SK-N-SH (cell line): ENCODE results near the gene ARMC7. TPM values are rescaled to one million over a fixed set of nuclear protein-coding genes. Genes with fewer than 3 reads are reported as not detected.

Experiments used
- CTCF ChIA-PET: fragments of 300-600, 350-600 bp; formaldehyde crosslinking; extraction: SDS; loops from one replicate; lab custom pipeline; 2021; lab: Yijun Ruan, JAX
- POLR2A ChIA-PET: fragments of 350-600 bp; sonication (Branson Sonifier 250); formaldehyde crosslinking; extraction: SDS; loops from one replicate; lab custom pipeline; 2020; ENCODE audit warnings: antibody characterized with exemption, inconsistent platforms; lab: Yijun Ruan, JAX
- DNase-seq: peaks from one replicate; pipeline ENCODE4 v3.0.0; 2012
- H2AFZ ChIP-seq: fragments of 200-600 bp; sonication (generic); 2 replicates; pipeline ENCODE4 v1.8.1; 2016; ENCODE audit warnings: antibody characterized with exemption, mild to moderate bottlenecking, low read depth
- H3F3A ChIP-seq: fragments of 200-600 bp; sonication (generic); replicated peaks from 2 replicates; pipeline ENCODE3; 2016; ENCODE audit warnings: antibody characterized with exemption, mild to moderate bottlenecking; ENCODE audit not compliant: insufficient read depth
- H3K27ac ChIP-seq, 2 experiments: fragments of 200-500 bp in 1 of 2; fragments of 200-600 bp in 1 of 2; sonication (Bioruptor generic) in 1 of 2; sonication (generic), shearing (Covaris generic) in 1 of 2; 2 replicates each; pipeline versions ENCODE4 v1.5.1 to v1.6.1; 2014 to 2016; ENCODE audit warnings: low read depth in 2 of 2, inconsistent platforms in 1 of 2, low read length in 1 of 2, mild to moderate bottlenecking in 1 of 2, mixed read lengths in 1 of 2
- H3K27me3 ChIP-seq: fragments of 200-600 bp; sonication (generic), shearing (Covaris generic); 2 replicates; pipeline ENCODE4 v1.6.1; 2016; ENCODE audit warnings: mixed run types; ENCODE audit not compliant: insufficient read depth
- H3K36me3 ChIP-seq, 2 experiments: fragments of 200-500 bp in 1 of 2; fragments of 200-600 bp in 1 of 2; sonication (Bioruptor generic) in 1 of 2; sonication (generic) in 1 of 2; replicated peaks in 1 of 2; 2 replicates each; pipeline versions ENCODE3 to v1.5.1; 2014 to 2016; ENCODE audit warnings: low read length in 1 of 2, mild to moderate bottlenecking in 1 of 2; ENCODE audit not compliant: insufficient read depth in 2 of 2, control insufficient read depth in 1 of 2
- H3K4me1 ChIP-seq, 2 experiments: fragments of 200-500 bp in 1 of 2; fragments of 200-600 bp in 1 of 2; sonication (Bioruptor generic) in 1 of 2; sonication (generic), shearing (Covaris generic) in 1 of 2; 2 replicates each; pipeline versions ENCODE4 v1.5.1 to v1.6.1; 2014 to 2016; ENCODE audit warnings: low read depth in 1 of 2, low read length in 1 of 2, mixed run types in 1 of 2; ENCODE audit not compliant: insufficient read depth in 2 of 2, control insufficient read depth in 1 of 2
- H3K4me2 ChIP-seq: fragments of 200-600 bp; sonication (generic), shearing (Covaris generic); 2 replicates; pipeline ENCODE4 v1.6.1; 2017; ENCODE audit warnings: mixed run types
- H3K4me3 ChIP-seq, 2 experiments: fragments of 200-500 bp in 1 of 2; fragments of 200-600 bp in 1 of 2; sonication (Bioruptor generic) in 1 of 2; sonication (generic), shearing (Covaris generic) in 1 of 2; 2 replicates each; pipeline versions ENCODE4 v1.5.1 to v1.8.1; 2014 to 2016; ENCODE audit warnings: low read depth in 2 of 2, inconsistent platforms in 1 of 2, low read length in 1 of 2, mild to moderate bottlenecking in 1 of 2, mixed read lengths in 1 of 2, moderate library complexity in 1 of 2
- H3K79me2 ChIP-seq: fragments of 200-600 bp; sonication (generic); 2 replicates; pipeline ENCODE4 v1.8.1; 2017; ENCODE audit warnings: mild to moderate bottlenecking; ENCODE audit not compliant: insufficient read depth
- H3K9ac ChIP-seq: fragments of 200-600 bp; sonication (generic); 2 replicates; pipeline ENCODE4 v1.6.1; 2017; ENCODE audit warnings: mixed run types
- H3K9me2 ChIP-seq: fragments of 200-600 bp; sonication (generic); 2 replicates; pipeline ENCODE4 v1.6.1; 2017; ENCODE audit warnings: mixed run types
- H3K9me3 ChIP-seq: fragments of 200-600 bp; sonication (generic); 2 replicates; pipeline ENCODE4 v1.6.1; 2017; ENCODE audit warnings: mixed run types, mild to moderate bottlenecking, moderate library complexity
- H4K20me1 ChIP-seq: fragments of 200-600 bp; sonication (generic); 2 replicates; pipeline ENCODE4 v1.6.1; 2017; ENCODE audit warnings: mild to moderate bottlenecking, mixed run types; ENCODE audit not compliant: insufficient read depth
- CHD2 ChIP-seq: fragments of 150-350 bp; IDR thresholded peaks from 2 replicates; pipeline ENCODE4 v1.6.1; 2018; ENCODE audit warnings: low read length; ENCODE audit not compliant: partially characterized antibody
- EP300 ChIP-seq, 2 experiments: IDR thresholded peaks; 2 replicates each; pipeline versions ENCODE4 v1.4.0 to v1.6.1; 2012; ENCODE audit warnings: borderline replicate concordance in 1 of 2, low read depth in 1 of 2, low read length in 1 of 2
- FOXM1 ChIP-seq: IDR thresholded peaks from 2 replicates; pipeline ENCODE4 v1.4.0; 2012; ENCODE audit warnings: low read depth, mild to moderate bottlenecking
- MAX ChIP-seq: IDR thresholded peaks from 2 replicates; pipeline ENCODE4 v1.4.0; 2012; ENCODE audit warnings: low read depth
- NRF1 ChIP-seq: IDR thresholded peaks from 2 replicates; pipeline ENCODE4 v1.6.1; 2012; ENCODE audit warnings: low read depth, mild to moderate bottlenecking, low read length
- RAD21 ChIP-seq: IDR thresholded peaks from 2 replicates; pipeline ENCODE4 v1.6.1; 2012; ENCODE audit warnings: mild to moderate bottlenecking, low read length
- RCOR1 ChIP-seq: fragments of 150-350 bp; IDR thresholded peaks from 2 replicates; pipeline ENCODE4 v1.6.1; 2017; ENCODE audit warnings: antibody characterized with exemption, low read length
- USF2 ChIP-seq: fragments of 150-350 bp; IDR thresholded peaks from 2 replicates; pipeline ENCODE4 v1.6.1; 2017; ENCODE audit warnings: antibody characterized with exemption, low read length, low read depth, borderline replicate concordance
- YY1 ChIP-seq: IDR thresholded peaks from 2 replicates; pipeline ENCODE4 v1.4.0; 2012; ENCODE audit warnings: low read depth, mild to moderate bottlenecking
- ZBTB33 ChIP-seq: IDR thresholded peaks from 2 replicates; pipeline ENCODE4 v1.4.0; 2012; ENCODE audit warnings: low read depth, borderline replicate concordance
- WGBS: methylation state at CpG from one replicate; pipeline ENCODE4 v1.1.6; 2017; ENCODE audit warnings: low lambda C conversion rate; 5-methylcytosine and 5-hydroxymethylcytosine counted together
- polyA plus RNA-seq, 3 experiments: library from polyadenylated mRNA; depleted of rRNA; stranded (reverse); fragments of >200 nt; gene quantifications; 2 replicates each; pipeline ENCODE4 v1.2.3, GENCODE V29; 2012
- TF ChIP-seq, protein P1 (sequence below): fragments of 150-350 bp; IDR thresholded peaks from 2 replicates; pipeline ENCODE4 v1.6.1; 2016; ENCODE audit warnings: mild to moderate bottlenecking, low read depth, low read length

Gene ARMC7
- polyA plus RNA-seq, 1 of the 3 experiments (the other 2 are of a cell fraction) = 10.8 TPM

DNA sequence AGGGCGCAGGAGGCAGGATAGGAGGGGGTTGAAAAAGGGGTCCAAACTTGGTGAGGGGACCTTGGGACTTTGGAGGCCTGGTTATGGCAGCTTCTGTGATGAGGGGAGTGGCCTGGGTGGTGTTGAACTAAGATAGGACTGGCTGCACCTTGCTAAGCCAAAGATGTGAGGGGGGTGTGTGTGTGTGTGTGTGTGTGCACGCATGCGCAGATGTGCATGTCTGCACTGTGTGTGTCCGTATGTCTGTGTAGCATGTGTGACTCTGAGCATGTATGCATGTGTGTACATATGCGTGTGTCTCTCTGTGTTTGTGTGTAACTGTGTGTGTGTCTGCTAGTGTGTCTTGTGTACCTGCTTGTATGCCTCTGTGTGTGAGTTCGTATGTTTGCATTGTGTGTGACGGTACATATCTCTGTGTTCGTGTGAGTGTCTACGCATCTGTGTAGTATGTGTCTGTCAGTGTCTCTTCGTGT is 17.9 kb upstream of the ARMC7 start:
- Histone ChIP-seq H3K9me3 (no peaks in the 10 kb centered on the region), H3K9ac (no peak overlapping the region), H3K4me1 (peaks cover 0 to 5% of the 10 kb centered on the region in 2 experiments; a peak in 1 of 4 replicates), H3F3A (peaks cover 2% of the 10 kb centered on the region), H3K9me2 (no peaks in the 10 kb centered on the region), H3K79me2 (no peaks in the 10 kb centered on the region), H3K27ac (no peak overlapping the region), H3K36me3 (no peaks in the 10 kb centered on the region), H2AFZ (no peak overlapping the region), H3K4me2 (no peak overlapping the region)
- CTCF ChIA-PET = interaction anchor here (0.8 to 2.0 kb wide), 8 partner anchors 14 to 161 kb away, joined by 3 to 15 read pairs (median 7); partner anchors contain the start of gene NT5C
- WGBS = 77% methylated on average over 10 of the region's 10 CpGs
- POLR2A ChIA-PET = no interaction called here
- TF ChIP-seq USF2 = no peak
- TF ChIP-seq, all 33 proteins: peak for 0
- H3K4me3 ChIP-seq = no peak overlapping the region
- no peak for DNase-seq
- no peaks in the 10 kb centered on the region for H4K20me1 ChIP-seq
- no peaks in the 10 kb centered on the region for H3K27me3 ChIP-seq

- H3K9me2 ChIP-seq = no peaks in the 10 kb centered on the region
- H3K27ac ChIP-seq = no peak overlapping the region
- no peak overlapping the region for H3K4me2 ChIP-seq
- DNase-seq = no peak
- no peak overlapping the region for H3K4me3 ChIP-seq
- ChIA-PET POLR2A (no interaction called here), CTCF (interaction anchor here (0.7 to 3.0 kb wide), 4 partner anchors 10 to 21 kb away, joined by 3 to 43 read pairs (median 6); no protein-coding TSS in a partner anchor)
- H2AFZ ChIP-seq = no peak overlapping the region
- no peaks in the 10 kb centered on the region for H3K79me2 ChIP-seq
- no peaks in the 10 kb centered on the region for H3K27me3 ChIP-seq
- H3K36me3 ChIP-seq = no peaks in the 10 kb centered on the region
- TF ChIP-seq ZBTB33 (no peak), CHD2 (no peak), FOXM1 (no peak)
- no peaks in the 10 kb centered on the region for H3K9me3 ChIP-seq
- no peak overlapping the region for H3K9ac ChIP-seq
- 90% methylated on average over 17 of the region's 18 CpGs for WGBS
- peaks cover 0 to 5% of the 10 kb centered on the region in 2 experiments; a peak in 1 of 4 replicates for H3K4me1 ChIP-seq
- no peaks in the 10 kb centered on the region for H4K20me1 ChIP-seq
- peaks cover 2% of the 10 kb centered on the region for H3F3A ChIP-seq
Observed at GRCh38 chr17:75093548-75094158, 16.1 kb upstream of the ARMC7 start.

- Histone ChIP-seq H3K27me3 (no peaks in the 10 kb centered on the region), H2AFZ (no peak overlapping the region), H3K4me2 (no peak overlapping the region), H3K36me3 (no peaks in the 10 kb centered on the region), H3K4me1 (peaks cover 0 to 5% of the 10 kb centered on the region in 2 experiments; a peak in 1 of 4 replicates), H4K20me1 (no peaks in the 10 kb centered on the region), H3K4me3 (no peak overlapping the region), H3K9me3 (no peaks in the 10 kb centered on the region), H3K27ac (no peak overlapping the region), H3K79me2 (no peaks in the 10 kb centered on the region), H3K9me2 (no peaks in the 10 kb centered on the region), H3F3A (peaks cover 2% of the 10 kb centered on the region), H3K9ac (no peak overlapping the region)
- POLR2A ChIA-PET = interaction anchor here (0.5 kb wide), 1 partner anchor 82 kb away, joined by 3 read pairs; no protein-coding TSS in a partner anchor
- 76% methylated on average over 15 of the region's 16 CpGs for WGBS
- peak; percentile 57 for DNase-seq
- CTCF ChIA-PET = interaction anchor here (0.7 to 3.0 kb wide), 6 partner anchors 11 to 133 kb away, joined by 3 to 43 read pairs (median 5); partner anchors contain the start of gene NT5C
- TF ChIP-seq RAD21 = no peak
- TF ChIP-seq ZBTB33 = no peak
- TF ChIP-seq EP300 (IDR thresholded peaks at IDR 0.05; ENCODE audit: borderline replicate concordance in 1 of 2, low read depth in 1 of 2, low read length in 1 of 2) = no peak
- TF ChIP-seq RCOR1 = no peak
- TF ChIP-seq NRF1 = no peak
- TF ChIP-seq, protein P1, sequence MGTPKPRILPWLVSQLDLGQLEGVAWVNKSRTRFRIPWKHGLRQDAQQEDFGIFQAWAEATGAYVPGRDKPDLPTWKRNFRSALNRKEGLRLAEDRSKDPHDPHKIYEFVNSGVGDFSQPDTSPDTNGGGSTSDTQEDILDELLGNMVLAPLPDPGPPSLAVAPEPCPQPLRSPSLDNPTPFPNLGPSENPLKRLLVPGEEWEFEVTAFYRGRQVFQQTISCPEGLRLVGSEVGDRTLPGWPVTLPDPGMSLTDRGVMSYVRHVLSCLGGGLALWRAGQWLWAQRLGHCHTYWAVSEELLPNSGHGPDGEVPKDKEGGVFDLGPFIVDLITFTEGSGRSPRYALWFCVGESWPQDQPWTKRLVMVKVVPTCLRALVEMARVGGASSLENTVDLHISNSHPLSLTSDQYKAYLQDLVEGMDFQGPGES = no peak
- no peak for TF ChIP-seq YY1
- TF ChIP-seq MAX = no peak
Observed at GRCh38 chr17:75094871-75095399, 14.8 kb upstream of the ARMC7 start.
